NCI-H2196 treated with DMSO at 0.1 percent for 48 hours (cell line): Measurements from ENCODE around the gene ACTN1.
A peak's percentile ranks its signal among the peaks of the same experiment; 100 is the strongest.
"Not testable (repeated sequence)": the region's sequence is repeated elsewhere in the genome, so short reads cannot be mapped to it uniquely, and the experiment has no call there.

Source experiments
- DNase-seq: peaks from one replicate; lab custom pipeline; 2025; ENCODE audit not compliant: unreplicated experiment; lab: John Stamatoyannopoulos, UW

ACTN1 gene

DNA sequence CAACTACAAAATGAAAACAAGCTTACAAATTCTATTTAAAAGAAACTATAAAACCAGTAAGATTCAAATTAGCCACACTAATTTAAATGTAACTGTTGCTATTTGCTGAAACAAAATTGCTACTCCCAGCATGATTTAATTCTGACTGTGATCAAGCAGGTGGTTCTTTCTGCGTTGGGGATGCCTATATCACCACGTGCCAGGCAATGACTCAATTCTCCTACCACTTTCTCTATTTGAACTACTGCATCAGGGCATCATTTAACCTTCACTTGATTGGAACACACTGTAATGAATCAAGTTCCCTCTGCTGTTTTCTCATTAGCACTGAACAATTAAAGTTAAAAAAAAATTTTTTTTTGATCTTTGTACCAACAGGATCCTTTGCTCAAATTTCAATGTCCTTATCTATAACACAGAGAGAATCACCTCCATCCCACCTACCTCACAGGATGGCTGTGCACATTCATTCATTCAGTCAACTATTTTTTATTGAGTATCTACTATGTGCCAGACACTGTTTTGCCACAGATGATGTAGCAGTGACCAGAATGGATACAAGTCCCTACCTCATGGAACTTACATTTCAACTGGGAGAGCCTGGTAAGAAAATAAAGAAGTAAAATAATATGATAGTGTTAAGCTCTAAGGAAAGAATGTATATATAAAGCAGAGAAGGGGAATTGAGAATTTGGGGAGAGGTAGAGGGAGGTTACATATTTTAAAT, 8.0 kb upstream of the ACTN1 start:
- DNase-seq, result no peak

DNA sequence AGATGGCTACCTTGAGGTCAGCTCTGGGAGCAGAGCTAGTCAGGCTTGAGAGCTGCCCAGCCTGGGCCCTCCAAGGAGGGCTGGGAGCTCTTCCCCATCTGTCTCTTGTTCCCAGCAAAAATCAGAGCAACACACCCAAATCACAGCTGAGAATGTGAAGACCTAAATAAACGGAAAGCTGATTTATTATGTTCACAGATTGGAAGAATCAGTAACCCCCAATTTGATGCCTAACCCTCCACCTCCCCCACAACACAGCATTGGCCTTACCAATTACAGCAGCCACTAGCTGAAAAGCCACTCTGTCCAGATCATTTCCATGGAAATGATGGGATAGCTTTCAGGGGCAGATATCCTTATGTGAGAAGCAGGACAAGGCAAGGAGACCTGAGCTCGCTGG, 7.1 kb upstream of the ACTN1 start:
- no peak for DNase-seq

DNA sequence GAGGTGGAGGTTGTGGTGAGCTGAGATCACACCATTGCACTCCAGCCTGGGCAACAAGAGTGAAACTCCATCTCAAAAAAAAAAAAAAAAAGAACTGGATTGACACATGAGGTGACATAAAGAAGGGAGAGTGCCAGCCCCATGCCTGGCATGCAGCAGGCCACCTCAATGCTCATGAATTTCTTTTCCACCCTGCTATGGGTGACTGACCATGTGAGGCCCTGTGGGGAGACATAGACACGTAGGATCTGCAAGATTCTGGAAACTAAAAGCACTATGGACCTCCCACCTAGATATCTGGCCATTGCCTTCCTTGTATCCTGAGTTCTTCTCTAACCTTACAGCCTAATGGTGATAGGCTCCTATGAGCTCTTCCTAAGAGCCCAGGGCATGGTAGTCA, 5.6 kb upstream of the ACTN1 start:
- DNase-seq, result no peak

DNA sequence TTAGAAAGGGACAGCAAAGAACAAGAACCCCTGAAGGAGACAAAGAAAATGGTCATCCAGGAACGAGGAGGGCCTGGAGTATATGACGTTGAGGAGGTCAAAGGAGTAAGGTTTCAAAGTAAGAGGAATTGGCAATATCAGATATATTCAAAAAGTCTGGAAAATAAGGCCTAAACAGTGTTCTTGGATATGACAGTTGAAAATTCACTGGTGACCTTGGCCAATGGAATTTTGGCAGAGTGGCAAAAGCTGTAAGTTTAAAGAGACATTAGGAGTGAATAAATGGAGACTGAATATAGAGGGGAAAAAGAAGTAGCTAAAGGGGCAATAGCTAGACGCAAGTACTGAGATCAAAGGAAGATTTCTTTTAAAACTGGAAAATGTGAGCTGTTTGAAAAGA, 4.1 kb upstream of the ACTN1 start:
- DNase-seq, result no peak

DNA sequence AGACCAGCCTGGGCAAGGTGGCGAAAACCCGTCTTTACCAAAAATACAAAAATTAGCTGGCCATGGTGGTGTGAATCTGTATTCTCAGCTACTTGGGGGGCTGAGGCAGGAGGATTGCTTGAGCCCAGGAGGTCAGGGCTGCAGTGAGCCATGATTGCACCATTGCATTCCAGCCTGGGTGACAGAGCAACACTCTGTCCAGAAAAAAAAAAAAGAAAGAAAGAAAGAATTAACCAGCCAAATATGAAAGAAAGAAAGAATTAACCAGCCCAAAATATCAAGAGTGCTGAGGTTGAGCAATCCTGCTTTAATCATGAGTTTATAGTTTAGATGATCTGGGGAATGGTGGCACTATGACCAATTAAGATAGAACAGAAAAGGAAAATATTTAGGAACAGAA, 3.5 kb upstream of the ACTN1 start:
- DNase-seq, result no peak

DNA sequence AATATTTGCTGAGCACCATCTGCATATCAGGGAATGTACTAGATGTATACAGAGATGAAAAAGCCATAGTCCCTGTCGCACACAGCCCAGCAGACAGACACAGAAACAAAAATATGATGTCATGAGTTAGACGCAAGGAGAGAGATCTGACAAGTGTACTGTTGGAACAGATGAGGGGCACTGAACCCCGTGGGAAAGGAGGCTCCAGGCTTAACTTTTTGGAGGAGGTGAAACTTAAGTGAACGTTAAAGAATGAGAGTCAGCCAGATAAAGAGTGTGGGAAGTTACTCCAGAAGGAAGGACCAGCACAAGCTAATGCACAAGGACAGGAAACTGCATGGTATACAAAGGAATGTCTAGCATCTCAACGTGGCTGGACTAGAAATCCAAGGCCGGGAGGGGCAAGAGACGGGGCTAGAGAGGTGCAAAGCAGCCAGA, 2.5 kb upstream of the ACTN1 start:
- DNase-seq, result no peak

DNA sequence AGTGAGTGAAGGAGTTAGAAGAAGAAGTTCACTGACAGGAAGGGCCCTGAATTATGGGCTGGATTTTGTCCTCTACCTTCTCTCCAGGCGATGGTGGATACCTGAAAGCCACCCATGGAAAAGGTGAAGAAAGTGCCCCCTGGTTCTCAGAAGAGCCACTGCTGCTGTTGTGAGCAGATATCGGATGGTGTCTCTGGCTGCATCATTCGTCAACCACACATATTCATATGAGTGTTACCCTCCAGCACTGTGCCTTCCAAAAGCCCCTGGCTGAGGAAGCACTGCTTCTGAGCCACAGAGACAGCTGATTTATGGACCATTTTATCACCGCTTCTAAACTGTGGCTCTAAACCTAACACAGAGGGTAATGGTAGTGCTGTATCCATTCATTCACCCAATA, 2.0 kb upstream of the ACTN1 start:
- DNase-seq, result no peak

DNA sequence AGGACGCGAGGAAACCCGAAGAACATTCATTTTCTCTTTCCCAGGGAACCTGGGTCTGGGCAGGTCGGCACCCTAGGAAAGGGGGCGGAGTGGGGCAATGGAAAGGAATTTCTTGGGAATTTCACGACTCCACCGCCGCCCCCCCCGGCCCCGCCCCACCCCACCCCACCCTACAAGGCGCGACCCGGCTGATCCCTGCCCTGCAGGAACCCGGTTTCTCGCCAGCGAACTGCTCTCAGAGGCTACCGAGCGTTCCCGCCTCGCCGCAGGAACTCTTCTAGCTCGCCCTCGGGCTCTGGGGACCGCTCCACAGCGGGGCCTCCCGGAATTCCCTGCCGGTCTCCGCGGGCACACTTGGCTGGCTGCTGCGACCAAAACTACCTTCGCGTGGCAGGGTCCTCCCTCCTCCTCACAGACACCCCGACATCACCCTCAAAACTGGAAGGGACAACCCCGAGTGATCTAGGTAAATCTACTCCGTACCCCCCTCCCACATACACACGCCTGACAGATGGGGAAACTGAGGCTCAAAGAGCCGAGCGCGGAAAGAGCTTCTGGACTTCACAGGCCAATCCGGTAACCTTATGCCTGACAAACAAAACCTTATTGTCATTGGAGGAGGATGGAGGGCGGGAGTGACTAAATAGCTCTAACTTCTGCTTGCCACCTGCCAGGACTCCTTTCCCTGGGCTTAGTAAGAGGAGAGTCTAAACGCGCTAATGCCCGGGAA, 785 bp upstream of the ACTN1 start:
- peak; percentile 34 for DNase-seq

DNA sequence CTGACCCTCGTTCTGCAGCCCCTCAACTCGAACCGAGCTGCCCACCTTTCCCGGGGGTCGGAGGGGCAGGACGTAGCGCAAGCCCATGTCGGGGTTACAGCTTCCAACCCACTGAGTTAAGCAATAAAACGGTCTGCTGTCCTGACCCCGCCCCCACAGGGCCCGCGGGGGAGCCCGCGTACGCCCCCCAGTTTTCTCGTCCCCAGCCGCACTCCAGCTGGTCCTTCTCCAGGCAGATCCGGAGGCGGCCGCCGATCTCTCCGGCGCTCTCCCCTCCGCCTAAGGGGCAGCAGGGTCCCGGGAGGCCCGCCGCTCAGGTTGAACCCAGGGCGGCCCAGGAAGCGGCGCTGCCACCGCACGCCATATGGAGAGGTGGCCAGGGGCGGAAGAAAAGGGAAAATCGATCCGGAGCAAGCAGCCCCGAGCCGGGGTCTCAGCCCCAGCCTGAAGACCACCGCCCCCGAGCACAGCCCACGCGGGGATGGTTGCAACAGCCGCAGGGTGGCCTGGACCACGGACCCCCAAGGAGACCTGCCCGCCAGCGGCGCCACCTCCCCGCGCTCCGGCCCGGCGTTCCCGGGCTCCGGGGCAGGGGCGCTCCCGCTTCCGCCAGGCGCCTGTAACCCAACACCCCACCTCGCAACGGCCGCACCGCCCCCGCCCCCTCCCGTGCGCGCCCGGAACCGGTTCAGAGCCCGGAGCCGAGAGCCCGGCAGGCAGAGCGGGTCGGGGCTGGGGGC, 760 bp downstream of the ACTN1 start:
- DNase-seq, result no peak

DNA sequence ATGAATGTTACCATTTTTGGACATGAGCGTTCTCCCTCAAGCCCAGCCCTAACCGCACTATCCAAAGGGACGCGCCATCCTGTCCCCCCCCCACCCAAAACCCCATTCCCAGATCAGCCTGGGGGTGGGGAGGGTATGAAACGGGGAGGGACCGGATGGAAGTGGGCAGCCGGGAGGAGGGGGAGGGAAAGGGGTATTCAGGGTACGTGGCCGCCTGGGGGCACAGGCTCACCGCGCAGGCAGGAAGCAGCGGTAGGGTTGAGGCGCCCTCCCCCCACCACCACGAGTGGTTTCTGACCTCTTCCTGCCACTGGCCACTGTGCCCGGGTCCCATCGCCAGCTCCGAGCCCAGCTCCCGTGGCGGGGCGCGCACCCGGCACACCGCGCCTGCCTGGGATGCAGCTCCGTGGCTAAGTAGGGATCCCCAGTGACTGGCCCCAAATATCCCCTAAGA, 1.4 kb downstream of the ACTN1 start:
- no peak for DNase-seq

DNA sequence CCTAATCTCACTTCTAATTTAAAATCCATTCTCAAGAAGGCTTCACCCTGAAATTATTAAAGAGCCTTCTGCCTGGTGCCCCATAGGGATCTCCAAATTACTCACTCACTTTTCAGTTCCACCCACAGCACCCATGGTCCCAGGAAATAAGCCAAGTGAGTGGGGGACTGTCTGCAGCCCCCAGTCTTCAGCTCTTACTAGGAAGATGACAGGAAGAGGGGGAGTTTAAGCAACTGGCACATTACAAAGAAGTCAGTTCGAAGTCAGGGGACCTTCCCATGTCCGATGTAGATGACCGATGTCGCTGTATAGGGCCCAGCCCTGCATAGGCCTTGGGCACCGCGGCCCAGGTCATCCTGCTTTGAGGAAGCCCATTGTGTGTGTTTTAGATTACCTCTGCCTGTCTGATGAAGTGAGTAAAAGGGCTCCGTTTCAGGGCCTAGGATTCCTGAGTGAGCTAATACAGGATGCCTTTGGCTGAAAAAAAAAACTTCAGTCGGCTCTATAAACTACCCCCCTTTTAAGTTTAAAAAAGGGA, 1.9 kb downstream of the ACTN1 start:
- DNase-seq, result no peak

DNA sequence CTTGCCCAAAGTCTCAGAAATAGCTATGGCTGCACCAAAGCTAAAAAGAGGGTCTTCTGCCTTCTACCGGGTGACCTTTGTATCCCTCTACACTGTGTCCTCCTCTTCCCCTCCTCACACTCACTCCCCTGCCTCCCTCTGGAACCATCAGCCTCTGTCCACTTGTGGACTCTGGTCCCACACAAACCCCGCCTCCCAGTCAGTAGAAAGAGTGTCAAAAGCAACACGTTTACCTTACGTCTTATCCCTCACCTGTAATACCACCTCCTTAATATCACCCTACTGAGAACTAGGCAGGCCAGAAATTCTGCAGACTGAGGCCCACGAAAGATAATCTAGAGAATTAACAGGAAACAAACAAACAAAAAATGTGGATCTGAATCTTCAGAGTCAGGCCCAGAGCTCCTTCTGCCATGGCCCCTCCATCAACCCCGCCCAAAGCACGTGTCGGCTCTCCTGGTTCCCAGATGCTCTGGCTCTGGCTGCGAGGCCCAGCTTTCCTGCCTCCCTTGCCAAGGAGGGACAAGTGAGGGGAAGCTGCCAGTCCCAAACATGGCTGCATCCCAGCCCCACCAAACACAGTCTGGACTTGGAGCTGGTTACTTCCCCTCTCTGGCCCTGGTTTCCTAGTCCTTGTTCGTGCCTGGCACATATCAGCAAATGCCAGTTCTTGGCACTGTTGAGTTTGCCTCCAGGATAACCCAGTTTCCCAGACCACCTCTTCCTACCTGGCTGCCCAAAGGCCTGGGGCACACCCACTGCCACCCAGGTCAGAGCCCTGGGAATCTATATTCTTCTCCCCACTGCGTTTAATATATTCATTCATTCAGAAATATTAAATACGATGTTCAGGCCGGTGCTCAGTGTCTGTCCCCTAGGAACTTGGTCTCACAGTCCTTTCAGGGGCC, 2.7 kb downstream of the ACTN1 start:
- DNase-seq, result no peak

DNA sequence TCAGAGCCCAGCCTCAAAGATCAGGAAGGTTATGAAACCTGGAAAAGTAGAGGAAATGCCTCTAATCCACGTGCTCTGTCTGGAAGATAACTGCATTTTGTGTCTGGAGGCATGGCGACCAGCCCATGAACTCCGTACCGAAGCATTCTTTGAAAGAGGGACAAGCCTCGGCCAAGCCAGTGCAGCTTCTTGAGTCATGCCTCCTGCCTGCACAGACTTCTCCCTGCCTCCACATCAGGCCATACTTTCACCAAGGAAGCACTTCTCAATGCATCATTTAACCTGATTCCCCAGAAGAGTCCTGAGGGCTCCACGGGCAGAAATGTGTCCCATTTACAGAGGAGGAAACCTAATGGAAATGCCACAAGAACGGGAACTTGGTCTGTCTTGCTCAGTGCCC, 3.4 kb downstream of the ACTN1 start:
- no peak for DNase-seq

DNA sequence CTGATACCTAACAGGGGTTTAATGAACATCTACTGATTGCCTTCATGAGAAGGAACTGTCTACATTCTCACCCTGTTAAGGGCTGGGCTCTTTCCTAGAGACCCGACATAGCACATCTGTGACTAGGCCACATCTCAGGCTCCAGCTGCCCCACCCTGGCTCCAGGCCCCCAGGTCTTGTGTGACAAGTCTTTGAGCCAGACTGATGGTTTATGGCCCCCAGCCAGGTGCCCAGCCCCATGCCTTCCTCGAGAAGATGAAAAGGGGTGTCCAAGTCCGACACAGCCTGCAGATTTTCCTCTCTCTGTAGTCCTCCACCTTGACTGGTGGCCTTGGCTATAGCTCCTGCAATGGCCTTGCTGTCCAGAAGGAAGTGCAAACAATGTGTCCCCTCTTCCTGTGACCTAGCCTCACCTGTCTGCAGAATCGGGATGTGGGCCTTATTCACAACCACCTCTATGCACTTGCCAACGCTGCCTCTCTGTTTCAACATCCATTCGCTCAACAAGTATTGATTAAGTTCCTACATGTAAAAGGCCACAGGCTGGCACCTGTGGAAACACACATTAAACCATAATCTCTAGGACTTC, 4.2 kb downstream of the ACTN1 start:
- no peak for DNase-seq

DNA sequence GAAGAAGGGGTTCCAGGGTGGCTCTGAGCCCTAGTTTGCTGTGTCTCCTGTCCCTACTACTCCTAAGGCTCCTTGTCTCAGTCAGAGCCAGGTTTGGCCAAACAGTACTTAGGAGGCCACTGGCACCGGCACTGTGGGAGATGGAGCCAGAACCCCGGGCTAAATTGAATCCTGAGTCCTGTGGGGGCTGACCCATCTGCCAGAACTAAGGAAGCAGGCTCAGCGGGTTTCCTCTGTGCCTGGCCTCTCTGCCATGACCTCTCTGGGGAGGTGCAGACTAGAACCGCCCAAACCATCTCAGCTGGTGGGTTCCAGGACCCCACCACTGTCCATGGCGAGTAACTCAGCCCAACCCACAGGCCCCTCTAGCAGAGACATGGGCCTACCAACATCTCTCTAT, 5.5 kb downstream of the ACTN1 start:
- DNase-seq, result no peak

DNA sequence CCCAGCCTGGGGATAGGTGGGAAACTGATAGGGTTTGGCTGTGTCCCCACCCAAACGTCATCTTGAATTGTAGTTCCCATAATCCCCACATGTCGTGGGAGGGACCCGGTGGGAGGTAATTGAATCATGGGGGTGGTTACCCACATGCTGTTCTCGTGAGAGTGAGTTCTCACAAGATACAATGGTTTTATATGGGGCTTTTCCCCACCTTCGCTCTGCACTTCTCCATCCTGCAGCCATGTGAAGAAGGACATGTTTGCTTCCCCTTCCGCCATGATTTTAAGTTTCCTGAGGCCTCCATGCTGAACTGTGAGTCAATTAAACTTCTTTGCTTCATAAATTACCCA, 5.9 kb downstream of the ACTN1 start:
- not testable (repeated sequence) for DNase-seq

DNA sequence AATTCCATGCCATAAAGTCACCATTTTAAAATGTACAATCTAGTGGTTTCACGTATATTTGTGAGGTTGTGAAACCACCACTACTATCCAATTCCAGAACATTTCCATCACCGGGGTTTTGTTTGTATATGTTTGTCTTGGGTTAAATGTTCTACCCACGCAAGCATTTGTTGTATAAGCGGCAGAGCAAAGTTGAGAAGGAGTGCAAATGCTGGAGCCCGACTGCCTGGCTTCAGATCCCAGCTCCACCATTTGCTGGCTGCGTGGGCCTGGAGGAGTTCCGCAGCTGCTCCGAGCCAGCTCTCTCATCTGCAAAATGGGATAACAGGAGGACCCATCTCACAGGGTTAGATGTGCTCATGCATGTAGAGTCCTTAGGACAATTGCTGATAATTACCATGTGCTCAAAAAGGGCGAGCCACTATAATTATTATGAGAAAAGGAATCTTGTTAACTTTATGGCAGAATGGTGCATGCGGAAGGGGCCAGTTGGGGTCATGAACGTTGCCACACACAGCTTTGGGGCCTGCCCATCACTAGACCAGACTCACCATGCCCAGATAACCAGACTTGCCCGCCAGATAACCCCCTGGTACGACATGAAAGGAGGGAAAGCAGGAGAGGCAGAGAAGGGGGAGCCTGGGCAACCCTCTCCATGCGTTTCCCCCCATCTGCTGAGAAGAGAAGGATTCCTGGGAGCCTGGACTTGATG, 6.4 kb downstream of the ACTN1 start:
- DNase-seq, result no peak

DNA sequence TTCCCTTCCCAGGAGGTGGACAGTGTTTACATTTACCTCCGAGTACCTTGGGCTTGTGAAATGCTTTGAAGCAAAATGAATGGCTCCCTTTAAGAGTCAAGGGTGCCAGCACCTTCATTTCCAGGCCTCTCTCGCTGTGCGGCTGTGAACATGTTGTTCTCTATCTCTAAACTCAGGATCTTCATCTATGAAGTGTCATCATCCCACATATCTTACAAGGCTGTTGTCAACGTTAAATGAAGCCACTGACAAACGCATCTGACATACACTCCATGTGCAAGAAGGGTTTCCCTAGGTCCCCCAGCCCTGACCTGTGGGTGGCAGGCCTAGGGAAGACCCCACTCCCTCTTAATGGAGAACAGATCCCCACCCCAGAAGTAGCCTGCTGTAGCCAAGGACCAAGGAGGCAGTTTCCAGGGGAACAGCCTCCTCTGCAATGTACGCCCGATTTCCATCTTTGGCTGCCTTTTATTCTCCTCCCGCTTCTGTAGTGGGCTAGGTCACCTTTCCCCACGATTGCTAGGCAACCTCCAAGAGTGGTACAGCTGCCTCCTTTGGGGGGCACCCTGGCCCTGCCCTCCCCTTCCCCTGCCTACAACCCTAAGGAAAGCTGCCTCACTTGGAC, 7.6 kb downstream of the ACTN1 start:
- DNase-seq, result no peak

DNA sequence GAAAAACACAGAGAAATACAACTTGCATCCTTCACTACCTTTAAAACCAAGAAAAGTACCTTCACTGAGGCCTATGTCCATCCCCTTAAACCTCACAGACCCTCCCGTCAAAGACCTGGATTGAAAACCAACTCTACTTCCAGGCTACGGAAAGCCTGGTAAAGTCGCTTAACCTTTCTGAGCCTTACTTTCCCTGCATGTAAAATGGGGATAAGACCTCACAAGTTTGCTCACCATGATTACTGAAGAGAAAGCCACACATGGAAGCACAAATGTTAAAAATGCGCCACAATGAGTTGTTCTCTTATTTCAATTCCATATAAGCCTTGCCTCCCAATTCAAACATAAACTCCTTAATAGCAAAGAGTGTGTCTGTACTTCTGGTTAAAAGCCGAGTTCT, 8.4 kb downstream of the ACTN1 start:
- DNase-seq, result no peak
